Breast epithelium (tissue), 3 donors: ENCODE measurements around the gene RPL36A.

Experiments used
- POLR2A ChIP-seq: fragments of 450-650 bp; IDR thresholded peaks from one replicate; pipeline ENCODE4 v1.6.1; 2016; ENCODE audit warnings: antibody characterized with exemption, mild to moderate bottlenecking, moderate library complexity
- POLR2AphosphoS5 ChIP-seq, 3 donors: sonication (generic); formaldehyde crosslinking; IDR thresholded peaks; one replicate each; pipeline ENCODE4 v1.6.1; 2017; ENCODE audit warnings: antibody characterized with exemption in 3 of 3
- TF ChIP-seq, protein P1 (sequence below), 3 donors: fragments of 450-650 bp; IDR thresholded peaks; one replicate each; pipeline ENCODE4 v1.5.1; 2016 to 2017; ENCODE audit warnings: antibody characterized with exemption in 3 of 3, mild to moderate bottlenecking in 3 of 3, moderate library complexity in 3 of 3

DNA sequence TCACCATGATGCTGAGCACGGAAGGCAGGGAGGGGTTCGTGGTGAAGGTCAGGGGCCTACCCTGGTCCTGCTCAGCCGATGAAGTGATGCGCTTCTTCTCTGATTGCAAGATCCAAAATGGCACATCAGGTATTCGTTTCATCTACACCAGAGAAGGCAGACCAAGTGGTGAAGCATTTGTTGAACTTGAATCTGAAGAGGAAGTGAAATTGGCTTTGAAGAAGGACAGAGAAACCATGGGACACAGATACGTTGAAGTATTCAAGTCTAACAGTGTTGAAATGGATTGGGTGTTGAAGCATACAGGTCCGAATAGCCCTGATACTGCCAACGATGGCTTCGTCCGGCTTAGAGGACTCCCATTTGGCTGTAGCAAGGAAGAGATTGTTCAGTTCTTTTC is 21.2 kb downstream of the RPL36A start:
- TF ChIP-seq, protein P1, sequence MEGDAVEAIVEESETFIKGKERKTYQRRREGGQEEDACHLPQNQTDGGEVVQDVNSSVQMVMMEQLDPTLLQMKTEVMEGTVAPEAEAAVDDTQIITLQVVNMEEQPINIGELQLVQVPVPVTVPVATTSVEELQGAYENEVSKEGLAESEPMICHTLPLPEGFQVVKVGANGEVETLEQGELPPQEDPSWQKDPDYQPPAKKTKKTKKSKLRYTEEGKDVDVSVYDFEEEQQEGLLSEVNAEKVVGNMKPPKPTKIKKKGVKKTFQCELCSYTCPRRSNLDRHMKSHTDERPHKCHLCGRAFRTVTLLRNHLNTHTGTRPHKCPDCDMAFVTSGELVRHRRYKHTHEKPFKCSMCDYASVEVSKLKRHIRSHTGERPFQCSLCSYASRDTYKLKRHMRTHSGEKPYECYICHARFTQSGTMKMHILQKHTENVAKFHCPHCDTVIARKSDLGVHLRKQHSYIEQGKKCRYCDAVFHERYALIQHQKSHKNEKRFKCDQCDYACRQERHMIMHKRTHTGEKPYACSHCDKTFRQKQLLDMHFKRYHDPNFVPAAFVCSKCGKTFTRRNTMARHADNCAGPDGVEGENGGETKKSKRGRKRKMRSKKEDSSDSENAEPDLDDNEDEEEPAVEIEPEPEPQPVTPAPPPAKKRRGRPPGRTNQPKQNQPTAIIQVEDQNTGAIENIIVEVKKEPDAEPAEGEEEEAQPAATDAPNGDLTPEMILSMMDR (IDR thresholded peaks at IDR 0.05), result no peak
- TF ChIP-seq POLR2AphosphoS5 (IDR thresholded peaks at IDR 0.05) (no peak), POLR2A (no peak)
